HEK293 (cell line): ENCODE data around the gene ZNF493.

Experiments
- CTCF ChIA-PET: fragments of 350-600 bp; formaldehyde crosslinking; extraction: SDS; loops from one replicate; lab custom pipeline; 2021; ENCODE audit warnings: antibody characterized with exemption; lab: Yijun Ruan, JAX
- POLR2A ChIA-PET: fragments of 300-600 bp; formaldehyde crosslinking; extraction: SDS; loops from one replicate; lab custom pipeline; 2020; ENCODE audit warnings: antibody characterized with exemption, inconsistent platforms; lab: Yijun Ruan, JAX
- H3K27ac ChIP-seq: fragments of 200-500 bp; sonication (Bioruptor generic); 2 replicates; pipeline ENCODE4 v1.5.1; 2014; ENCODE audit warnings: low read depth, low read length, control low read depth, inconsistent platforms; ENCODE audit errors: extremely low read depth
- H3K36me3 ChIP-seq, 2 experiments: fragments of 200-500 bp in 1 of 2; sonication (Bioruptor generic) in 1 of 2; 1 replicate in 1 of 2; 2 replicates in 1 of 2; pipeline ENCODE4 v1.5.1; 2014 to 2017; ENCODE audit warnings: inconsistent platforms in 2 of 2, low read length in 2 of 2; ENCODE audit not compliant: control insufficient read depth in 2 of 2, insufficient read depth in 1 of 2
- H3K4me1 ChIP-seq: fragments of 200-500 bp; sonication (Bioruptor generic); 2 replicates; pipeline ENCODE4 v1.5.1; 2014; ENCODE audit warnings: mild to moderate bottlenecking, low read length, inconsistent platforms; ENCODE audit not compliant: control insufficient read depth, insufficient read depth
- H3K4me3 ChIP-seq: 2 replicates; pipeline ENCODE4 v1.5.1; 2011; ENCODE audit warnings: low read depth, mild to moderate bottlenecking, control low read depth, low read length, moderate library complexity
- H3K9me3 ChIP-seq: fragments of 200-500 bp; sonication (Bioruptor generic); 2 replicates; pipeline ENCODE4 v1.5.1; 2014; ENCODE audit warnings: low read depth, low read length, inconsistent platforms; ENCODE audit not compliant: control insufficient read depth, insufficient read depth
- AEBP2 ChIP-seq: fragments of 450-650 bp; formaldehyde crosslinking; IDR thresholded peaks from 2 replicates; pipeline ENCODE4 v1.5.1; 2016; ENCODE audit warnings: missing biosample characterization, missing genetic modification characterization, borderline replicate concordance
- IKZF3 ChIP-seq: fragments of 450-650 bp; IDR thresholded peaks from 2 replicates; pipeline ENCODE4 v1.5.0; 2018; ENCODE audit warnings: missing biosample characterization, mild to moderate bottlenecking, missing genetic modification characterization, moderate library complexity
- PRDM6 ChIP-seq: fragments of 450-650 bp; formaldehyde crosslinking; IDR thresholded peaks from 2 replicates; pipeline ENCODE4 v1.5.1; 2017; ENCODE audit warnings: missing biosample characterization, missing genetic modification characterization
- TCF7L2 ChIP-seq: IDR thresholded peaks from 2 replicates; pipeline ENCODE4 v1.6.1; 2011; ENCODE audit warnings: low read depth, mild to moderate bottlenecking, inconsistent platforms, low read length, moderate library complexity, borderline replicate concordance
- ZBTB17 ChIP-seq: fragments of 450-650 bp; formaldehyde crosslinking; IDR thresholded peaks from 2 replicates; pipeline ENCODE4 v1.5.1; 2016; ENCODE audit warnings: missing biosample characterization, missing genetic modification characterization
- ZFHX2 ChIP-seq: fragments of 450-650 bp; formaldehyde crosslinking; conservative IDR thresholded peaks from 2 replicates; pipeline ENCODE4 v1.5.1; 2016; ENCODE audit warnings: missing biosample characterization, missing genetic modification characterization
- ZIC2 ChIP-seq: fragments of 450-650 bp; formaldehyde crosslinking; IDR thresholded peaks from 2 replicates; pipeline ENCODE4 v1.5.1; 2016; ENCODE audit warnings: missing biosample characterization, missing genetic modification characterization
- ZNF10 ChIP-seq: fragments of 450-650 bp; formaldehyde crosslinking; IDR thresholded peaks from 2 replicates; pipeline ENCODE4 v1.5.1; 2017; ENCODE audit warnings: missing biosample characterization, missing genetic modification characterization
- ZNF112 ChIP-seq: fragments of 450-650 bp; formaldehyde crosslinking; IDR thresholded peaks from 2 replicates; pipeline ENCODE4 v1.5.0; 2017; ENCODE audit warnings: missing biosample characterization, missing genetic modification characterization
- ZNF146 ChIP-seq: fragments of 450-650 bp; formaldehyde crosslinking; IDR thresholded peaks from 2 replicates; pipeline ENCODE4 v1.5.1; 2016; ENCODE audit warnings: missing biosample characterization, missing genetic modification characterization
- ZNF2 ChIP-seq: fragments of 450-650 bp; formaldehyde crosslinking; IDR thresholded peaks from 2 replicates; pipeline ENCODE4 v1.5.1; 2016; ENCODE audit warnings: missing biosample characterization, missing genetic modification characterization
- ZNF223 ChIP-seq: fragments of 450-650 bp; formaldehyde crosslinking; IDR thresholded peaks from 2 replicates; pipeline ENCODE4 v1.5.1; 2016; ENCODE audit warnings: missing biosample characterization, missing genetic modification characterization
- ZNF239 ChIP-seq: fragments of 450-650 bp; formaldehyde crosslinking; IDR thresholded peaks from 2 replicates; pipeline ENCODE4 v1.5.1; 2016; ENCODE audit warnings: missing biosample characterization, missing genetic modification characterization
- ZNF292 ChIP-seq: fragments of 450-650 bp; formaldehyde crosslinking; IDR thresholded peaks from 2 replicates; pipeline ENCODE4 v1.5.1; 2016; ENCODE audit warnings: low read depth, missing biosample characterization, missing genetic modification characterization, borderline replicate concordance
- ZNF335 ChIP-seq: fragments of 450-650 bp; formaldehyde crosslinking; conservative IDR thresholded peaks from 2 replicates; pipeline ENCODE4 v1.5.1; 2016; ENCODE audit warnings: missing biosample characterization, missing genetic modification characterization
- ZNF366 ChIP-seq: fragments of 450-650 bp; formaldehyde crosslinking; conservative IDR thresholded peaks from 2 replicates; pipeline ENCODE4 v1.5.1; 2016; ENCODE audit warnings: missing biosample characterization, missing genetic modification characterization
- ZNF37A ChIP-seq: fragments of 450-650 bp; IDR thresholded peaks from 2 replicates; pipeline ENCODE4 v1.5.1; 2018; ENCODE audit warnings: missing biosample characterization, missing genetic modification characterization
- ZNF394 ChIP-seq: fragments of 450-650 bp; formaldehyde crosslinking; IDR thresholded peaks from 2 replicates; pipeline ENCODE4 v1.5.1; 2016; ENCODE audit warnings: missing biosample characterization, missing genetic modification characterization, mild to moderate bottlenecking, moderate library complexity, borderline replicate concordance
- ZNF404 ChIP-seq: fragments of 450-650 bp; formaldehyde crosslinking; IDR thresholded peaks from 2 replicates; pipeline ENCODE4 v1.5.1; 2017; ENCODE audit warnings: missing biosample characterization, missing genetic modification characterization
- ZNF548 ChIP-seq: fragments of 450-650 bp; formaldehyde crosslinking; IDR thresholded peaks from 2 replicates; pipeline ENCODE4 v1.5.1; 2016; ENCODE audit warnings: missing biosample characterization, missing genetic modification characterization
- ZNF555 ChIP-seq: fragments of 450-650 bp; formaldehyde crosslinking; conservative IDR thresholded peaks from 2 replicates; pipeline ENCODE4 v1.5.1; 2017; ENCODE audit warnings: missing biosample characterization, mild to moderate bottlenecking, missing genetic modification characterization, inconsistent platforms
- ZNF571 ChIP-seq: fragments of 450-650 bp; formaldehyde crosslinking; IDR thresholded peaks from 2 replicates; pipeline ENCODE4 v1.5.0; 2017; ENCODE audit warnings: missing biosample characterization, missing genetic modification characterization
- ZNF658 ChIP-seq: fragments of 450-650 bp; formaldehyde crosslinking; IDR thresholded peaks from 2 replicates; pipeline ENCODE4; 2016; ENCODE audit warnings: missing biosample characterization, missing genetic modification characterization
- ZNF701 ChIP-seq: fragments of 450-650 bp; formaldehyde crosslinking; IDR thresholded peaks from 2 replicates; pipeline ENCODE4 v1.5.1; 2016; ENCODE audit warnings: missing biosample characterization, missing genetic modification characterization
- ZNF747 ChIP-seq: fragments of 450-650 bp; formaldehyde crosslinking; IDR thresholded peaks from 2 replicates; pipeline ENCODE4 v1.5.1; 2016; ENCODE audit warnings: missing biosample characterization, missing genetic modification characterization
- ZNF792 ChIP-seq: fragments of 450-650 bp; formaldehyde crosslinking; IDR thresholded peaks from 2 replicates; pipeline ENCODE4 v1.5.1; 2016; ENCODE audit warnings: missing biosample characterization, missing genetic modification characterization
- ZXDB ChIP-seq: fragments of 450-650 bp; formaldehyde crosslinking; IDR thresholded peaks from 2 replicates; pipeline ENCODE4 v1.5.1; 2016; ENCODE audit warnings: missing biosample characterization, missing genetic modification characterization
- TF ChIP-seq, protein P1 (sequence below): fragments of 450-650 bp; formaldehyde crosslinking; IDR thresholded peaks from 2 replicates; pipeline ENCODE4 v1.5.1; 2016; ENCODE audit warnings: missing biosample characterization, missing genetic modification characterization
- TF ChIP-seq, protein P2 (sequence below): fragments of 450-650 bp; formaldehyde crosslinking; IDR thresholded peaks from 2 replicates; pipeline ENCODE4 v1.5.1; 2016; ENCODE audit warnings: missing biosample characterization, missing genetic modification characterization

ZNF493 gene

GRCh38 chr19:21430675-21431074 lies 33.7 kb downstream of the ZNF493 start:
- CTCF ChIA-PET: no interaction called here
- H3K9me3 ChIP-seq: no peaks in the 10 kb centered on the region; the same call in 1 of the 2 replicates
- H3K4me3 ChIP-seq: no peak overlapping the region
- H3K4me1 ChIP-seq: no peaks in the 10 kb centered on the region
- H3K27ac ChIP-seq: no peak overlapping the region
- no peaks in the 10 kb centered on the region for H3K36me3 ChIP-seq
- POLR2A ChIA-PET: no interaction called here
- TF ChIP-seq ZNF571 (tag by site-specific recombination): no peak
- no peak for TF ChIP-seq ZNF555
- no peak for TF ChIP-seq ZNF37A (tag by site-specific recombination)
- TF ChIP-seq ZNF394 (tag by site-specific recombination): no peak
- no peak for TF ChIP-seq ZNF792 (tag by site-specific recombination)
- no peak for TF ChIP-seq ZNF292 (tag by site-specific recombination)
- no peak for TF ChIP-seq IKZF3 (tag by site-specific recombination)
- TF ChIP-seq ZNF10: no peak
- no peak for TF ChIP-seq PRDM6
- no peak for TF ChIP-seq ZNF2 (tag by site-specific recombination)
- TF ChIP-seq ZNF366 (tag by site-specific recombination): no peak
- no peak for TF ChIP-seq ZNF239
- no peak for TF ChIP-seq ZNF747 (tag by site-specific recombination)
- TF ChIP-seq ZIC2: no peak
- no peak for TF ChIP-seq ZNF223 (tag by site-specific recombination)
- no peak for TF ChIP-seq ZNF112 (tag by site-specific recombination)
- TF ChIP-seq ZNF404 (tag by site-specific recombination): no peak
- TF ChIP-seq, protein P1, sequence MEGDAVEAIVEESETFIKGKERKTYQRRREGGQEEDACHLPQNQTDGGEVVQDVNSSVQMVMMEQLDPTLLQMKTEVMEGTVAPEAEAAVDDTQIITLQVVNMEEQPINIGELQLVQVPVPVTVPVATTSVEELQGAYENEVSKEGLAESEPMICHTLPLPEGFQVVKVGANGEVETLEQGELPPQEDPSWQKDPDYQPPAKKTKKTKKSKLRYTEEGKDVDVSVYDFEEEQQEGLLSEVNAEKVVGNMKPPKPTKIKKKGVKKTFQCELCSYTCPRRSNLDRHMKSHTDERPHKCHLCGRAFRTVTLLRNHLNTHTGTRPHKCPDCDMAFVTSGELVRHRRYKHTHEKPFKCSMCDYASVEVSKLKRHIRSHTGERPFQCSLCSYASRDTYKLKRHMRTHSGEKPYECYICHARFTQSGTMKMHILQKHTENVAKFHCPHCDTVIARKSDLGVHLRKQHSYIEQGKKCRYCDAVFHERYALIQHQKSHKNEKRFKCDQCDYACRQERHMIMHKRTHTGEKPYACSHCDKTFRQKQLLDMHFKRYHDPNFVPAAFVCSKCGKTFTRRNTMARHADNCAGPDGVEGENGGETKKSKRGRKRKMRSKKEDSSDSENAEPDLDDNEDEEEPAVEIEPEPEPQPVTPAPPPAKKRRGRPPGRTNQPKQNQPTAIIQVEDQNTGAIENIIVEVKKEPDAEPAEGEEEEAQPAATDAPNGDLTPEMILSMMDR: no peak

GRCh38 chr19:21432590-21432989 lies 35.7 kb downstream of the ZNF493 start:
- Histone ChIP-seq H3K27ac (no peak overlapping the region), H3K4me1 (no peaks in the 10 kb centered on the region), H3K4me3 (no peak overlapping the region), H3K36me3 (no peaks in the 10 kb centered on the region), H3K9me3 (no peaks in the 10 kb centered on the region; the same call in 1 of the 2 replicates)
- ChIA-PET POLR2A (no interaction called here), CTCF (no interaction called here)
- TF ChIP-seq TCF7L2 (no peak), ZNF548 (no peak), ZFHX2 (no peak), ZNF658 (no peak), ZNF146 (no peak), ZBTB17 (tag by site-specific recombination) (no peak), AEBP2 (no peak), ZNF701 (tag by site-specific recombination) (no peak), ZXDB (no peak), ZNF335 (tag by site-specific recombination) (no peak), IKZF3 (tag by site-specific recombination) (no peak)
- TF ChIP-seq, protein P2, sequence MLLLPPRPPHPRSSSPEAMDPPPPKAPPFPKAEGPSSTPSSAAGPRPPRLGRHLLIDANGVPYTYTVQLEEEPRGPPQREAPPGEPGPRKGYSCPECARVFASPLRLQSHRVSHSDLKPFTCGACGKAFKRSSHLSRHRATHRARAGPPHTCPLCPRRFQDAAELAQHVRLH: no peak
